Breast epithelium (tissue), 4 donors: ENCODE results near the gene CRY2. TPM values are rescaled to one million over a fixed set of nuclear protein-coding genes. Genes with fewer than 3 reads are reported as not detected.

Source experiments
- DNase-seq, 2 donors: peaks; one replicate each; pipeline ENCODE4 v3.0.0-alpha.2; 2019; ENCODE audit warnings: low spot score in 2 of 2
- H3K27ac ChIP-seq, 2 donors: fragments of 200-600 bp; sonication (generic) in 1 of 2; one replicate each; pipeline ENCODE4 v1.5.1; 2016 to 2019; ENCODE audit warnings: mild to moderate bottlenecking in 1 of 2
- H3K27me3 ChIP-seq, 2 donors: fragments of 200-600 bp; sonication (generic) in 1 of 2; one replicate each; pipeline versions ENCODE4 v1.5.1 to v1.6.0; 2017 to 2019; ENCODE audit warnings: control low read depth in 1 of 2, mild to moderate bottlenecking in 1 of 2
- H3K36me3 ChIP-seq: fragments of 200-600 bp; one replicate; pipeline ENCODE4 v1.5.1; 2019
- H3K4me1 ChIP-seq, 2 donors: fragments of 200-600 bp; sonication (generic); one replicate each; pipeline ENCODE4 v1.5.1; 2016 to 2019; ENCODE audit warnings: control low read depth in 1 of 2
- H3K4me3 ChIP-seq, 3 donors: fragments of 200-600 bp; sonication (generic); 1 replicate in 2 of 3; 2 replicates in 1 of 3; pipeline ENCODE4 v1.5.1; 2016 to 2019; ENCODE audit warnings: mild to moderate bottlenecking in 3 of 3, moderate library complexity in 2 of 3
- H3K9me3 ChIP-seq, 2 donors: fragments of 200-600 bp; sonication (generic) in 1 of 2; one replicate each; pipeline ENCODE4 v1.5.1; 2016 to 2019; ENCODE audit warnings: control low read depth in 1 of 2
- POLR2A ChIP-seq: fragments of 450-650 bp; IDR thresholded peaks from one replicate; pipeline ENCODE4 v1.6.1; 2016; ENCODE audit warnings: antibody characterized with exemption, mild to moderate bottlenecking, moderate library complexity
- POLR2AphosphoS5 ChIP-seq, 3 donors: sonication (generic); formaldehyde crosslinking; IDR thresholded peaks; one replicate each; pipeline ENCODE4 v1.6.1; 2017; ENCODE audit warnings: antibody characterized with exemption in 3 of 3
- intact Hi-C: fragments of 100-400 bp; cut with DNase I; formaldehyde crosslinking; loops from one replicate; pipeline ENCODE4 v1.15.1; 2023; ENCODE audit warnings: low total_unique reads
- total RNA-seq, 3 donors: library from RNA; depleted of rRNA; stranded (reverse); fragments of >200 nt; gene quantifications; one replicate each; pipeline ENCODE4 v1.1.0, GENCODE V29; 2016
- TF ChIP-seq, protein P1 (sequence below), 3 donors: fragments of 450-650 bp; IDR thresholded peaks; one replicate each; pipeline ENCODE4 v1.5.1; 2016 to 2017; ENCODE audit warnings: antibody characterized with exemption in 3 of 3, mild to moderate bottlenecking in 3 of 3, moderate library complexity in 3 of 3

The CRY2 gene
- total RNA-seq, 3 donors from 2014 or later = 44.2 to 54.1 (median 44.3) TPM

DNA sequence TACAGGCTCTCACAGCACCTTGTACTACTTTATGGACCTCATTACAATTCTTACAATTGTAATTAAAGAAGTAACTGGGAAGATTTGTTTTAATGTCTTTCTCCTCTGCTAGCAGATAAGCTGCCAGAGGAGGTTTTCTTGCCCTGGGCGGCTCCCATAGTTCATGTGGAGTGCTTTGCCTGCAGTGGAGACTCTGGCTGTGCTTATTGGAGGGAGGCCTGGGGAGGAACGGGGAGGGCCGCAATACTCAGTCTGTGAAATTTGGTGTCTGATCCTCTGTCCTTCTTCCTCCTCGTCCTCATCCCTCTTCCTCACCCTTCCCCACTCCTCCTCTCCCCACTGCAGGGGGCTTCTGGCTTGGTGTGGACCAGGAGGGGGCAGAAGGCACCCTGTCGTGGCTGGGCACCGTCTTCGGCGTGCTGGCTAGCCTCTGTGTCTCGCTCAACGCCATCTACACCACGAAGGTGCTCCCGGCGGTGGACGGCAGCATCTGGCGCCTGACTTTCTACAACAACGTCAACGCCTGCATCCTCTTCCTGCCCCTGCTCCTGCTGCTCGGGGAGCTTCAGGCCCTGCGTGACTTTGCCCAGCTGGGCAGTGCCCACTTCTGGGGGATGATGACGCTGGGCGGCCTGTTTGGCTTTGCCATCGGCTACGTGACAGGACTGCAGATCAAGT is 36.7 kb upstream of the CRY2 start:
- no peaks in the 10 kb centered on the region for H3K9me3 ChIP-seq
- no peaks in the 10 kb centered on the region for H3K27me3 ChIP-seq
- no peak overlapping the region for H3K4me3 ChIP-seq
- TF ChIP-seq, protein P1, sequence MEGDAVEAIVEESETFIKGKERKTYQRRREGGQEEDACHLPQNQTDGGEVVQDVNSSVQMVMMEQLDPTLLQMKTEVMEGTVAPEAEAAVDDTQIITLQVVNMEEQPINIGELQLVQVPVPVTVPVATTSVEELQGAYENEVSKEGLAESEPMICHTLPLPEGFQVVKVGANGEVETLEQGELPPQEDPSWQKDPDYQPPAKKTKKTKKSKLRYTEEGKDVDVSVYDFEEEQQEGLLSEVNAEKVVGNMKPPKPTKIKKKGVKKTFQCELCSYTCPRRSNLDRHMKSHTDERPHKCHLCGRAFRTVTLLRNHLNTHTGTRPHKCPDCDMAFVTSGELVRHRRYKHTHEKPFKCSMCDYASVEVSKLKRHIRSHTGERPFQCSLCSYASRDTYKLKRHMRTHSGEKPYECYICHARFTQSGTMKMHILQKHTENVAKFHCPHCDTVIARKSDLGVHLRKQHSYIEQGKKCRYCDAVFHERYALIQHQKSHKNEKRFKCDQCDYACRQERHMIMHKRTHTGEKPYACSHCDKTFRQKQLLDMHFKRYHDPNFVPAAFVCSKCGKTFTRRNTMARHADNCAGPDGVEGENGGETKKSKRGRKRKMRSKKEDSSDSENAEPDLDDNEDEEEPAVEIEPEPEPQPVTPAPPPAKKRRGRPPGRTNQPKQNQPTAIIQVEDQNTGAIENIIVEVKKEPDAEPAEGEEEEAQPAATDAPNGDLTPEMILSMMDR (IDR thresholded peaks at IDR 0.05) = no peak
- no peak for TF ChIP-seq POLR2AphosphoS5 (IDR thresholded peaks at IDR 0.05)
- H3K4me1 ChIP-seq = peaks cover 14 to 26% of the 10 kb centered on the region in 2 donors
- no peak for DNase-seq
- intact Hi-C loops = no loop called here
- H3K36me3 ChIP-seq = peaks cover 8% of the 10 kb centered on the region
- no peak overlapping the region for H3K27ac ChIP-seq

DNA sequence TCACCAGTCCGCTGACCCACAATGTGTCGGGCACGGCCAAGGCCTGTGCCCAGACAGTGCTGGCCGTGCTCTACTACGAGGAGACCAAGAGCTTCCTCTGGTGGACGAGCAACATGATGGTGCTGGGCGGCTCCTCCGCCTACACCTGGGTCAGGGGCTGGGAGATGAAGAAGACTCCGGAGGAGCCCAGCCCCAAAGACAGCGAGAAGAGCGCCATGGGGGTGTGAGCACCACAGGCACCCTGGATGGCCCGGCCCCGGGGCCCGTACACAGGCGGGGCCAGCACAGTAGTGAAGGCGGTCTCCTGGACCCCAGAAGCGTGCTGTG is 36.2 kb upstream of the CRY2 start:
- H3K27ac ChIP-seq = no peak overlapping the region
- peaks cover 8% of the 10 kb centered on the region for H3K36me3 ChIP-seq
- TF ChIP-seq, protein P1 (IDR thresholded peaks at IDR 0.05) = no peak
- TF ChIP-seq POLR2AphosphoS5 (IDR thresholded peaks at IDR 0.05) (no peak), POLR2A (no peak)
- intact Hi-C loops = no loop called here
- no peaks in the 10 kb centered on the region for H3K9me3 ChIP-seq
- no peak for DNase-seq
- H3K27me3 ChIP-seq = no peaks in the 10 kb centered on the region
- H3K4me1 ChIP-seq = peaks cover 10 to 20% of the 10 kb centered on the region in 2 donors
- no peak overlapping the region for H3K4me3 ChIP-seq

DNA sequence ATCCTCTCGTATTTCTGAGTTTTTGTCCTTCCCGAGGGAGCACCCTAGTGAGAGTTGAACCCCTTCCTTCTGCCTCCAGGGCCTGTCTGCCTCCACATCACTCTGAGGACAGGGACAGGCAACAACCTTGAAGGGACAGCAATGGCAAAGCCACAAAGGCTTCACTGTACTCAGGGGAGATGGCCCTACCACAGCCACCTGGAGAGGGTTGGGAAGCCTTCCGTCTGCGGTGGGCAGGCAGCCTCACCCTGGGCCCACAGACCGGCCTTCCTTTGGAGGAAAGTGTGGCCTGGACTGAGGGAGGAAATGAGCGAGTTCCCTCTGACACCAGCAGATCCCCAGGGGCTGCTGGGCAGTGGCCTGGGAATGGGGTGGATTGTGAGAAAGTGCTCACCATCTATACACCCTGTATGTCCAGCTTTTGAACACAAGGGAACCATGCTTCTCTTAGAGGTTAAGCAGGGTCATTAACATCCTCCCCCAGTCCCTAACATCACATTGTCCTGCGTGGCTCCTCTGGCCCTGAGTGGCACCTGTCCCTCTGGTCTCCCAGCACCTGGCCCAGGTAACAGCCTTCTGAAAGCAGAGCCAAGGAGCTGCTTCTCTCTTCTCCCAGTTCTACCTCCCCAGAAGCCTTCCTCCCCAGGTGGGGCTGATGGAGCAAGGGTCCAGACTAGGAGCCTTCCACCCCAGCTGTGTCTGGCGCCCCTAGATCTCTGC is 35.5 kb upstream of the CRY2 start:
- H3K4me1 ChIP-seq = peaks cover 5 to 14% of the 10 kb centered on the region in 2 donors
- no peak overlapping the region for H3K27ac ChIP-seq
- H3K27me3 ChIP-seq = no peaks in the 10 kb centered on the region
- H3K36me3 ChIP-seq = peaks cover 8% of the 10 kb centered on the region
- no peak for DNase-seq
- no peak overlapping the region for H3K4me3 ChIP-seq
- H3K9me3 ChIP-seq = no peaks in the 10 kb centered on the region
- TF ChIP-seq POLR2A (no peak), POLR2AphosphoS5 (IDR thresholded peaks at IDR 0.05) (no peak)
- TF ChIP-seq, protein P1 (IDR thresholded peaks at IDR 0.05) = no peak
- intact Hi-C loops = no loop called here

DNA sequence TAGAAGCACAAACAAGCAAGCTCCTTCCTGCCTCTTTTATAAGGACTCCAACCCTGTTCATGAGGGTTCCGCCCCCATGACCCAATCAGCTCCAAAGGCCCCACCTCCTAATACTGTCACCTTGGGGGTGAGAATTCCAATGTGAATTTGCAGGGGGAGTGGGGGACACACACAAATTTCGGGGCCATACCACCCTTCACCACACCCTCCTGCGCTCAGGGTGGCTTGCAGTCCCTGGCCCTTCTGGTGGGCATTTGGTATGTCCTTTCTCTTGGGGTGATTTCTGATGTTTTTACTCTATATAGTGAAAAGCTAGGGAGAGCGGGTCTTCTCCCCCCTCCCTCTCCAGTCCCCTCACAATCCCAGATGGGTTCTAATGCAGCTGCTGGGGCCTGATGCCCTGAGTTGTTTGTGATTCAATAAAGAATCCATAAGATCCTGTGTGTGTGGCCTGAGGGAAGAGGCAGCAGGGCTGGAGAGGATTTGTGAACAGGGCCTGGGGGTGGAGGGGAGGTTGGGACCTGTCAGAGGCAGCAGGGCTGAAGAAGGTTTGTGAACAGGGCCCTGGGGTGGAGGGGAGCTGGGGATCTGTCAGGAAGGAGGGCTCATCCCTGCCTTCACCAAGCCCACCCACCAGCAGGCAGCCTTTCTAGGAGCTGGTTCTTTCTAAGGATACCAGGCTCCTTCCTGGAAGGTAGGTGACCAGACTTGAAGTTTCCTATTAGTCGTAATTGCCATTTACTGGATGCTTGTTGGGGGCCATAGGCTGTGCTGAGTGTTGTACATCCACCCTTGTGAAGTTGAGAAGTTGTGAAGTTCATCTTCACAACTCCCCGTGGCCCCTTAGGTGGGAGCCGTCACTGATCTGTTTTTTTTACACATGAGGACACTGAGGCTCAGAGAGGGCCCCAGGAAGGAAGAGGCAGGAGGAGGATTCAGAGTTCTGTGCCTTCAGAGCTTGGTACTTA is 34.4 kb upstream of the CRY2 start:
- no peaks in the 10 kb centered on the region for H3K27me3 ChIP-seq
- DNase-seq = no peak

More for the DNA sequence above, 34.4 kb upstream of the CRY2 start:
- Histone ChIP-seq H3K9me3 (no peaks in the 10 kb centered on the region), H3K4me1 (peaks cover 0 to 3% of the 10 kb centered on the region in 2 donors), H3K4me3 (no peak overlapping the region), H3K27ac (no peak overlapping the region), H3K36me3 (peaks cover 8% of the 10 kb centered on the region)
- intact Hi-C loops = no loop called here
- no peak for TF ChIP-seq POLR2AphosphoS5 (IDR thresholded peaks at IDR 0.05)
- TF ChIP-seq POLR2A = no peak
- TF ChIP-seq, protein P1 (IDR thresholded peaks at IDR 0.05) = no peak
